HCT116 (cell line): ENCODE measurements around the gene OR8U1. TPM values are rescaled to one million over a fixed set of nuclear protein-coding genes. Genes with fewer than 3 reads are reported as not detected.

Experiments
- ATAC-seq: fragments of 200-7000 bp; cut with Tn5 transposase; 2 replicates; pipeline ENCODE4 v1.9.1; 2020; ENCODE audit warnings: mild to moderate bottlenecking, moderate library complexity
- BruUV-seq: library from RNA; stranded (reverse); fragments of 400-500 nt; replicated peaks from 2 replicates; lab custom pipeline; 2021; lab: Mats Ljungman, UMichigan
- CTCF ChIA-PET: fragments of 300-600 bp; sonication (Branson Sonifier 250); formaldehyde crosslinking; loops from one replicate; lab custom pipeline; 2021; ENCODE audit warnings: antibody characterized with exemption; lab: Charles Lee
- POLR2A ChIA-PET: fragments of 300-600, 350-600 bp; sonication (Branson Sonifier 250); formaldehyde crosslinking; loops from one replicate; lab custom pipeline; 2021; ENCODE audit warnings: antibody characterized with exemption; lab: Charles Lee
- RAD21 ChIA-PET, 2 experiments: fragments of 300-600 bp; sonication (Branson Sonifier 250); formaldehyde crosslinking; loops; one replicate each; lab custom pipeline; 2023; ENCODE audit warnings: low total read pairs in 2 of 2; ENCODE audit not compliant: uncharacterized antibody in 2 of 2, unreplicated experiment in 2 of 2, low non-redundant PET in 1 of 2; lab: Charles Lee
- DNase-seq: peaks from one replicate; pipeline ENCODE4 v3.0.0-alpha.2; 2010; ENCODE audit warnings: low read depth, low spot score
- H2AFZ ChIP-seq: fragments of 200-600 bp; shearing (Covaris generic), sonication (generic); 2 replicates; pipeline ENCODE4 v1.6.1; 2017; ENCODE audit warnings: low read depth, mixed run types, mixed read lengths, antibody characterized with exemption, low read length; ENCODE audit not compliant: poor library complexity, severe bottlenecking
- H3K27ac ChIP-seq: 2 replicates; pipeline ENCODE4 v1.5.1; 2012; ENCODE audit warnings: low read depth, low read length
- H3K27me3 ChIP-seq: fragments of 200-600 bp; sonication (generic); 2 replicates; pipeline ENCODE4 v1.6.1; 2016; ENCODE audit warnings: mixed run types, low read length, mixed read lengths; ENCODE audit not compliant: insufficient read depth
- H3K36me3 ChIP-seq, 2 experiments: fragments of 200-500 bp in 1 of 2; fragments of 200-600 bp in 1 of 2; sonication (Bioruptor generic) in 1 of 2; sonication (generic) in 1 of 2; 2 replicates each; pipeline versions ENCODE4 v1.5.1 to v1.6.1; 2014 to 2016; ENCODE audit warnings: low read length in 2 of 2, inconsistent platforms in 1 of 2, mixed read lengths in 1 of 2, mixed run types in 1 of 2; ENCODE audit not compliant: insufficient read depth in 2 of 2, control insufficient read depth in 1 of 2
- H3K4me1 ChIP-seq, 2 experiments: fragments of 200-600 bp in 1 of 2; sonication (generic) in 1 of 2; 2 replicates each; pipeline versions ENCODE4 v1.5.1 to v1.6.1; 2012 to 2017; ENCODE audit warnings: low read length in 2 of 2, inconsistent platforms in 1 of 2, mild to moderate bottlenecking in 1 of 2, mixed read lengths in 1 of 2, mixed run types in 1 of 2, moderate library complexity in 1 of 2; ENCODE audit not compliant: insufficient read depth in 2 of 2, control insufficient read depth in 1 of 2
- H3K4me2 ChIP-seq: fragments of 200-600 bp; sonication (generic); 2 replicates; pipeline ENCODE4 v1.6.1; 2017; ENCODE audit warnings: mixed run types, low read length, mixed read lengths
- H3K4me3 ChIP-seq, 2 experiments: fragments of 200-600 bp in 1 of 2; sonication (generic) in 1 of 2; replicated peaks in 1 of 2; 2 replicates each; pipeline ENCODE4 v1.5.1; 2011 to 2016; ENCODE audit warnings: low read length in 2 of 2, control low read depth in 1 of 2, low read depth in 1 of 2, mild to moderate bottlenecking in 1 of 2, mixed read lengths in 1 of 2, mixed run types in 1 of 2
- H3K79me2 ChIP-seq: fragments of 200-600 bp; sonication (generic); 2 replicates; pipeline ENCODE4 v1.6.1; 2017; ENCODE audit warnings: mild to moderate bottlenecking, mixed run types, low read length, moderate library complexity, mixed read lengths; ENCODE audit not compliant: insufficient read depth
- H3K9ac ChIP-seq: fragments of 200-600 bp; sonication (generic); 2 replicates; pipeline ENCODE4 v1.6.1; 2016; ENCODE audit warnings: low read length, mixed read lengths
- H3K9me2 ChIP-seq: fragments of 200-600 bp; sonication (generic), shearing (Covaris generic); 2 replicates; pipeline ENCODE4 v1.6.1; 2017; ENCODE audit warnings: mixed run types, mild to moderate bottlenecking, moderate library complexity; ENCODE audit not compliant: insufficient read depth
- H3K9me3 ChIP-seq, 2 experiments: fragments of 200-500 bp in 1 of 2; fragments of 200-600 bp in 1 of 2; sonication (Bioruptor generic) in 1 of 2; sonication (generic) in 1 of 2; 2 replicates each; pipeline ENCODE4 v1.6.1; 2014 to 2017; ENCODE audit warnings: low read length in 2 of 2, mixed read lengths in 2 of 2, inconsistent platforms in 1 of 2, low read depth in 1 of 2, mild to moderate bottlenecking in 1 of 2, mixed run types in 1 of 2, moderate library complexity in 1 of 2; ENCODE audit not compliant: control insufficient read depth in 1 of 2, insufficient read depth in 1 of 2
- H4K20me1 ChIP-seq: fragments of 200-600 bp; sonication (generic), shearing (Covaris generic); 2 replicates; pipeline ENCODE4 v1.6.1; 2017; ENCODE audit warnings: mixed run types, mild to moderate bottlenecking, moderate library complexity; ENCODE audit not compliant: insufficient read depth
- CBX3 ChIP-seq: IDR thresholded peaks from 2 replicates; pipeline ENCODE4 v1.6.1; 2012; ENCODE audit warnings: low read depth
- CEBPB ChIP-seq: IDR thresholded peaks from 2 replicates; pipeline ENCODE4 v1.6.1; 2012; ENCODE audit warnings: low read depth
- CTCF ChIP-seq, 3 experiments: fragments of 200-600 bp in 1 of 3; sonication (generic) in 1 of 3; IDR thresholded peaks in 2 of 3; conservative IDR thresholded peaks in 1 of 3; 2 replicates each; pipeline ENCODE4 v1.5.1; 2012 to 2017; ENCODE audit warnings: low read depth in 2 of 3, low read length in 2 of 3, antibody characterized with exemption in 1 of 3, borderline replicate concordance in 1 of 3, control low read depth in 1 of 3, mild to moderate bottlenecking in 1 of 3, mixed read lengths in 1 of 3, mixed run types in 1 of 3, moderate library complexity in 1 of 3; ENCODE audit not compliant: insufficient read depth in 1 of 3
- EGR1 ChIP-seq: IDR thresholded peaks from 2 replicates; pipeline ENCODE4 v1.6.1; 2012; ENCODE audit warnings: low read depth
- ELF1 ChIP-seq: IDR thresholded peaks from 2 replicates; pipeline ENCODE4 v1.6.1; 2012; ENCODE audit warnings: low read depth, borderline replicate concordance
- EZH2 ChIP-seq: fragments of 200-600 bp; sonication (generic); IDR thresholded peaks from 2 replicates; pipeline ENCODE4 v1.6.1; 2017; ENCODE audit warnings: antibody characterized with exemption, mixed run types
- EZH2phosphoT487 ChIP-seq: fragments of 200-600 bp; IDR thresholded peaks from 2 replicates; pipeline ENCODE4 v1.6.1; 2018; ENCODE audit warnings: antibody characterized with exemption, borderline replicate concordance
- FOSL1 ChIP-seq: IDR thresholded peaks from 2 replicates; pipeline ENCODE4 v1.6.1; 2012; ENCODE audit warnings: low read depth
- JUND ChIP-seq: IDR thresholded peaks from 2 replicates; pipeline ENCODE4 v1.6.1; 2012
- MAX ChIP-seq: IDR thresholded peaks from 2 replicates; pipeline ENCODE4 v1.6.1; 2012
- POLR2A ChIP-seq: IDR thresholded peaks from 2 replicates; pipeline ENCODE4 v1.7.0; 2011; ENCODE audit warnings: borderline replicate concordance; ENCODE audit not compliant: insufficient read depth, insufficient read length; ENCODE audit errors: extremely low read depth
- REST ChIP-seq: IDR thresholded peaks from 2 replicates; pipeline ENCODE4 v1.6.1; 2012; ENCODE audit warnings: low read depth
- SIN3A ChIP-seq: IDR thresholded peaks from 2 replicates; pipeline ENCODE4 v1.6.1; 2012; ENCODE audit warnings: low read depth
- SRF ChIP-seq: IDR thresholded peaks from 2 replicates; pipeline ENCODE4 v1.6.1; 2012; ENCODE audit warnings: low read depth
- YY1 ChIP-seq: IDR thresholded peaks from 2 replicates; pipeline ENCODE4 v1.6.1; 2011; ENCODE audit warnings: low read length, low read depth, moderate library complexity, mild to moderate bottlenecking; ENCODE audit not compliant: insufficient replicate concordance; ENCODE audit errors: extremely low read depth
- ZBTB33 ChIP-seq: IDR thresholded peaks from 2 replicates; pipeline ENCODE4 v1.6.1; 2011; ENCODE audit warnings: mild to moderate bottlenecking, low read length, moderate library complexity; ENCODE audit not compliant: insufficient replicate concordance; ENCODE audit errors: extremely low read depth
- intact Hi-C: fragments of 100-400 bp; cut with micrococcal nuclease; formaldehyde crosslinking; loops from 2 replicates; pipeline ENCODE4 v1.10.0; 2022
- total RNA-seq: library from RNA; stranded (reverse); gene quantifications from one replicate; pipeline ENCODE4 v1.2.1, GENCODE V29; 2021; ENCODE audit not compliant: unreplicated experiment

The OR8U1 gene
- total RNA-seq, 1 experiment from 2014 or later = not detected

GRCh38 chr11:56412396-56412795 lies 37.0 kb downstream of the OR8U1 start, which contains the start of gene OR5AL1:
TSS of gene OR5AL1 (plus strand) at chr11:56412696.
- POLR2A ChIA-PET = no interaction called here

More at GRCh38 chr11:56412396-56412795, 37.0 kb downstream of the OR8U1 start, which contains the start of gene OR5AL1:
- H3K4me3 ChIP-seq = no peak within 1 kb of the TSS
- intact Hi-C loops = no loop called here
- H3K4me2 ChIP-seq = no peak within 1 kb of the TSS
- no peaks in the 10 kb centered on the region for H3K9me2 ChIP-seq
- no peaks in the 10 kb centered on the region for H3K4me1 ChIP-seq
- H3K27me3 ChIP-seq = no peaks in the 10 kb centered on the region
- no peak within 1 kb of the TSS for H3K9ac ChIP-seq
- no peaks in the 10 kb centered on the region for H3K79me2 ChIP-seq
- no peak for ATAC-seq
- no peaks in the 10 kb centered on the region for H4K20me1 ChIP-seq
- H2AFZ ChIP-seq = no peak within 1 kb of the TSS
- peaks cover 15 to 16% of the 10 kb centered on the region in 2 experiments; a peak in 3 of 4 replicates for H3K9me3 ChIP-seq
- no peak within 1 kb of the TSS for H3K27ac ChIP-seq
- CTCF ChIA-PET = no interaction called here
- no peak for TF ChIP-seq CEBPB
- TF ChIP-seq YY1 = no peak
- no peak for TF ChIP-seq REST
- no peak for TF ChIP-seq MAX
- no peak for TF ChIP-seq SIN3A
- TF ChIP-seq ELF1 = no peak
- no peak for TF ChIP-seq EZH2phosphoT487
- TF ChIP-seq ZBTB33 = no peak
- TF ChIP-seq JUND = no peak
- TF ChIP-seq EGR1 = no peak
- no peak for TF ChIP-seq POLR2A
- TF ChIP-seq FOSL1 = no peak
- no peak for TF ChIP-seq CTCF (IDR thresholded peaks at IDR 0.05 in 2 of 3, conservative IDR thresholded peaks at IDR 0.05 in 1 of 3; ENCODE audit: borderline replicate concordance in 1 of 3, insufficient read depth in 1 of 3, low read depth in 2 of 3, low read length in 2 of 3)
- no peak for TF ChIP-seq EZH2
- TF ChIP-seq SRF = no peak
- no peak for TF ChIP-seq CBX3
- H3K36me3 ChIP-seq = no peaks in the 10 kb centered on the region
- DNase-seq = no peak
- no TSS peak for BruUV-seq
- RAD21 ChIA-PET = no interaction called here
